ENCODE data around the gene USP8.
"Not testable (repeated sequence)": the region's sequence is repeated elsewhere in the genome, so short reads cannot be mapped to it uniquely, and the experiment has no call there.

The USP8 gene

GRCh38 chr15:50485389-50485788 is 61.2 kb downstream of the USP8 start:
- no peak overlapping the region for H3K14ac ChIP-seq (ENCODE audit: low read length)
- no peak overlapping the region for H2BK120ac ChIP-seq (ENCODE audit: insufficient read depth, low read length, poor library complexity)
- no peak overlapping the region for H3K23ac ChIP-seq (ENCODE audit: low read length)
- no peak overlapping the region for H4K91ac ChIP-seq (ENCODE audit: low read depth, low read length)
- no peak overlapping the region for H2BK5ac ChIP-seq (ENCODE audit: low read depth, low read length, poor library complexity)
- H3K9ac ChIP-seq (ENCODE audit: low read length), result no peak overlapping the region
- DNase-seq, result no peak
- peaks cover 10 to 17% of the 10 kb centered on the region in 2 experiments for H3K36me3 ChIP-seq (ENCODE audit: control insufficient read depth in 1 of 2, insufficient read depth in 2 of 2, low read length in 2 of 2)
- H4K8ac ChIP-seq (ENCODE audit: low read depth, low read length), result no peak overlapping the region
- H3K4me1 ChIP-seq (ENCODE audit: control insufficient read depth in 1 of 2, insufficient read depth in 2 of 2, low read length in 2 of 2), result no peaks in the 10 kb centered on the region
- H2BK12ac ChIP-seq (ENCODE audit: low read length), result no peak overlapping the region
- H3K4ac ChIP-seq (ENCODE audit: low read depth, low read length), result no peak overlapping the region
- WGBS (ENCODE audit: extremely low coverage, insufficient coverage, insufficient read length), result no CpG with 5 or more reads among the region's 3 CpGs
- no peaks in the 10 kb centered on the region for H3K79me2 ChIP-seq (ENCODE audit: control insufficient read depth, insufficient read depth, low read length, poor library complexity)
- no peak overlapping the region for H3K4me2 ChIP-seq (ENCODE audit: low read length)
- no peak overlapping the region for H3K4me3 ChIP-seq (ENCODE audit: low read depth, low read length)
- no peaks in the 10 kb centered on the region for H3K9me3 ChIP-seq (ENCODE audit: insufficient read depth, low read depth, low read length)
- no peak overlapping the region for H2AFZ ChIP-seq (ENCODE audit: insufficient read depth, low read length, poor library complexity)
- H4K12ac ChIP-seq (ENCODE audit: low read depth, low read length), result no peak overlapping the region
- H3K27me3 ChIP-seq (ENCODE audit: insufficient read depth, low read length), result no peaks in the 10 kb centered on the region
- no peak overlapping the region for H2AK5ac ChIP-seq (ENCODE audit: low read length)
- no peak overlapping the region for H3K18ac ChIP-seq (ENCODE audit: low read length)
- H3K27ac ChIP-seq (ENCODE audit: low read depth, low read length), result no peak overlapping the region
- no peaks in the 10 kb centered on the region for H3K79me1 ChIP-seq (ENCODE audit: low read length)

- H3K23ac ChIP-seq (ENCODE audit: low read length), result no peak overlapping the region
- no peaks in the 10 kb centered on the region for H3K9me3 ChIP-seq (ENCODE audit: insufficient read depth, low read depth, low read length)
- no peak for DNase-seq
- no peaks in the 10 kb centered on the region for H3K79me2 ChIP-seq (ENCODE audit: control insufficient read depth, insufficient read depth, low read length, poor library complexity)
- no peak overlapping the region for H2BK5ac ChIP-seq (ENCODE audit: low read depth, low read length, poor library complexity)
- H4K91ac ChIP-seq (ENCODE audit: low read depth, low read length), result no peak overlapping the region
- no peak overlapping the region for H3K4me2 ChIP-seq (ENCODE audit: low read length)
- no peak overlapping the region for H3K18ac ChIP-seq (ENCODE audit: low read length)
- H3K14ac ChIP-seq (ENCODE audit: low read length), result no peak overlapping the region
- no peak overlapping the region for H2AK5ac ChIP-seq (ENCODE audit: low read length)
- no peaks in the 10 kb centered on the region for H3K79me1 ChIP-seq (ENCODE audit: low read length)
- H4K12ac ChIP-seq (ENCODE audit: low read depth, low read length), result no peak overlapping the region
- no peak overlapping the region for H3K27ac ChIP-seq (ENCODE audit: low read depth, low read length)
- H2AFZ ChIP-seq (ENCODE audit: insufficient read depth, low read length, poor library complexity), result no peak overlapping the region
- no peak overlapping the region for H4K8ac ChIP-seq (ENCODE audit: low read depth, low read length)
- H3K4ac ChIP-seq (ENCODE audit: low read depth, low read length), result no peak overlapping the region
- H3K4me3 ChIP-seq (ENCODE audit: low read depth, low read length), result no peak overlapping the region
- no peaks in the 10 kb centered on the region for H3K4me1 ChIP-seq (ENCODE audit: control insufficient read depth in 1 of 2, insufficient read depth in 2 of 2, low read length in 2 of 2)
- no peak overlapping the region for H2BK12ac ChIP-seq (ENCODE audit: low read length)
- no peaks in the 10 kb centered on the region for H3K27me3 ChIP-seq (ENCODE audit: insufficient read depth, low read length)
- no peak overlapping the region for H2BK120ac ChIP-seq (ENCODE audit: insufficient read depth, low read length, poor library complexity)
- no peak overlapping the region for H3K9ac ChIP-seq (ENCODE audit: low read length)
- H3K36me3 ChIP-seq (ENCODE audit: control insufficient read depth in 1 of 2, insufficient read depth in 2 of 2, low read length in 2 of 2), result peaks cover 13 to 20% of the 10 kb centered on the region in 2 experiments
Measured at GRCh38 chr15:50487287-50487686, 63.1 kb downstream of the USP8 start.

GRCh38 chr15:50493625-50494024 is 69.4 kb downstream of the USP8 start:
- Histone ChIP-seq H3K4me2 (ENCODE audit: low read length) (no peak overlapping the region), H3K18ac (ENCODE audit: low read length) (no peak overlapping the region), H3K4me3 (ENCODE audit: low read depth, low read length) (no peak overlapping the region), H3K27ac (ENCODE audit: low read depth, low read length) (no peak overlapping the region), H2BK5ac (ENCODE audit: low read depth, low read length, poor library complexity) (no peak overlapping the region), H3K79me1 (ENCODE audit: low read length) (no peaks in the 10 kb centered on the region), H3K14ac (ENCODE audit: low read length) (no peak overlapping the region), H3K9ac (ENCODE audit: low read length) (no peak overlapping the region), H3K27me3 (ENCODE audit: insufficient read depth, low read length) (no peaks in the 10 kb centered on the region), H3K4ac (ENCODE audit: low read depth, low read length) (no peak overlapping the region), H4K91ac (ENCODE audit: low read depth, low read length) (no peak overlapping the region), H4K12ac (ENCODE audit: low read depth, low read length) (no peak overlapping the region), H2BK12ac (ENCODE audit: low read length) (no peak overlapping the region), H3K4me1 (ENCODE audit: control insufficient read depth in 1 of 2, insufficient read depth in 2 of 2, low read length in 2 of 2) (no peaks in the 10 kb centered on the region), H3K36me3 (ENCODE audit: control insufficient read depth in 1 of 2, insufficient read depth in 2 of 2, low read length in 2 of 2) (peaks cover 19 to 30% of the 10 kb centered on the region in 2 experiments), H3K9me3 (ENCODE audit: insufficient read depth, low read depth, low read length) (no peaks in the 10 kb centered on the region), H3K79me2 (ENCODE audit: control insufficient read depth, insufficient read depth, low read length, poor library complexity) (no peaks in the 10 kb centered on the region), H2AFZ (ENCODE audit: insufficient read depth, low read length, poor library complexity) (no peak overlapping the region), H2AK5ac (ENCODE audit: low read length) (no peak overlapping the region), H3K23ac (ENCODE audit: low read length) (no peak overlapping the region), H2BK120ac (ENCODE audit: insufficient read depth, low read length, poor library complexity) (no peak overlapping the region), H4K8ac (ENCODE audit: low read depth, low read length) (no peak overlapping the region)
- no CpG with 5 or more reads among the region's 3 CpGs for WGBS (ENCODE audit: extremely low coverage, insufficient coverage, insufficient read length)
- DNase-seq, result no peak

- not testable (repeated sequence) for H3K23ac ChIP-seq (ENCODE audit: low read length); H3K9ac ChIP-seq (ENCODE audit: low read length); H2BK120ac ChIP-seq (ENCODE audit: insufficient read depth, low read length, poor library complexity); H3K79me2 ChIP-seq (ENCODE audit: control insufficient read depth, insufficient read depth, low read length, poor library complexity); H3K27ac ChIP-seq (ENCODE audit: low read depth, low read length); H2AFZ ChIP-seq (ENCODE audit: insufficient read depth, low read length, poor library complexity); H3K79me1 ChIP-seq (ENCODE audit: low read length); H3K18ac ChIP-seq (ENCODE audit: low read length); H3K4ac ChIP-seq (ENCODE audit: low read depth, low read length); H3K4me3 ChIP-seq (ENCODE audit: low read depth, low read length); H4K12ac ChIP-seq (ENCODE audit: low read depth, low read length); DNase-seq; H4K91ac ChIP-seq (ENCODE audit: low read depth, low read length); H3K4me2 ChIP-seq (ENCODE audit: low read length); H2BK5ac ChIP-seq (ENCODE audit: low read depth, low read length, poor library complexity); H4K8ac ChIP-seq (ENCODE audit: low read depth, low read length); H3K4me1 ChIP-seq (ENCODE audit: control insufficient read depth in 1 of 2, insufficient read depth in 2 of 2, low read length in 2 of 2); H3K14ac ChIP-seq (ENCODE audit: low read length); H2BK12ac ChIP-seq (ENCODE audit: low read length); H3K27me3 ChIP-seq (ENCODE audit: insufficient read depth, low read length); H3K9me3 ChIP-seq (ENCODE audit: insufficient read depth, low read depth, low read length); H2AK5ac ChIP-seq (ENCODE audit: low read length)
- peaks cover 19 to 29% of the 10 kb centered on the region in 2 experiments for H3K36me3 ChIP-seq (ENCODE audit: control insufficient read depth in 1 of 2, insufficient read depth in 2 of 2, low read length in 2 of 2)
- no CpG with 5 or more reads among the region's 2 CpGs for WGBS (ENCODE audit: extremely low coverage, insufficient coverage, insufficient read length)
Measured at GRCh38 chr15:50494547-50494946, 70.3 kb downstream of the USP8 start.
